ENCODE measurements around the gene TADA2A. TPM values are rescaled to one million over a fixed set of nuclear protein-coding genes. Genes with fewer than 3 reads are reported as not detected.

The TADA2A gene
- total RNA-seq, 1 experiment from 2014 or later, result 24.6 TPM

DNA sequence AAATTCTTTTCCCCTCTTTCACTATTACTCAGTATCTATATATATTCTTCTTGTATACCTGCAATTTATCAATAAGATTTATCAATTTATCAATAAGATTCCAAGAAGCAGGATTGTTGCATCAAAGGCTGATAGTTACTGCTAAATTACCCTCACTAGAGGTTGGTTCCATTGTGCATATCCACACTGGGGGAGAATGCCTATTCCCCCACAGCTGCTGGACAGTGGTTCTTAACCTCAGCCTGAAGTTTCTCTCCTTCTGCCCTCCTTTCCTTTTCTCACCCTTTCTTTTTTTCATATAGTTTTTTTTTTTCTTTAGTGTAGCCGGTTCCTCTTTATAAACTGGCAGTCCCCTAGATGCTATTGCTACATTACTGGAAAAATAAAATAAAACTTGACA, 24.6 kb upstream of the TADA2A start (continued):
- TF ChIP-seq SRF (IDR thresholded peaks at IDR 0.05; ENCODE audit: low read depth), result no peak

DNA sequence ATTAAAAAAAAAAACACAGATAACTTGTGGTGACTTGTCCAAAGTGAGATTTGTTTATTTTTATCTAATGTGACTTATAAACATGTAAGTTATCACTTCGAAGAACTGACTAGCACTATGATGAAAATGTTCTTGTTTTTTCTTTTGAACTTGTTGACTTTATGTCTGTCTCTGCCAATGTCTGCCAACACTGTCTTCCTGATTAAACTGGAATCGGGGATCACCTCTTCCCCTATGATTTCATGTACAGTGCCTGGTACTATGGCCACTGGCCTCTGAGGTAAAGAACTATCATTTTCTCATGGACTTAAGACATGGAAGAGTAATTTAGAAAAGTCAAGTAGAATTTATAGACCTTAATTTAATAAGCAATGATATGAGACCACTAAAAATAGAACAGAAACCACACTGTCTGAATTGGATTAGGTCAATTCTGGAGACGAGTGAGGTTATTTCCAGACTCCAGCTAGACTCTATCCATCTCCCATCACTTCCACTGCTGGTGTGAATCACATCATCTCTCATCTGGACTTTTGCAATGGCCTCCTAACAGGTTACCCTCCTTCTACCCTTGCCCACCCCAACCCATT, 22.0 kb upstream of the TADA2A start:
- CTCF ChIA-PET, result no interaction called here
- RAD21 ChIA-PET (ENCODE audit: low non-redundant PET in 1 of 2, low total read pairs in 2 of 2, uncharacterized antibody in 2 of 2, unreplicated experiment in 2 of 2), result no interaction called here
- no peak overlapping the region for H3K27ac ChIP-seq (ENCODE audit: low read depth, low read length)
- no peaks in the 10 kb centered on the region for H4K20me1 ChIP-seq (ENCODE audit: insufficient read depth)
- no peaks in the 10 kb centered on the region for H3K9me3 ChIP-seq (ENCODE audit: control insufficient read depth in 1 of 2, insufficient read depth in 1 of 2, low read depth in 1 of 2, low read length in 2 of 2)
- no peaks in the 10 kb centered on the region for H3K9me2 ChIP-seq (ENCODE audit: insufficient read depth)
- no peak overlapping the region for H3K9ac ChIP-seq (ENCODE audit: low read length)
- no peaks in the 10 kb centered on the region for H3K79me2 ChIP-seq (ENCODE audit: insufficient read depth, low read length)
- intact Hi-C loops (cut with micrococcal nuclease), result no loop called here
- no peak overlapping the region for H3K4me3 ChIP-seq (replicated peaks in 1 of 2; ENCODE audit: low read depth in 1 of 2, low read length in 2 of 2)
- H3K4me2 ChIP-seq (ENCODE audit: low read length), result no peak overlapping the region
- BruUV-seq (replicated peaks), result no TSS peak
- H3K27me3 ChIP-seq (ENCODE audit: insufficient read depth, low read length), result no peaks in the 10 kb centered on the region
- POLR2A ChIA-PET, result no interaction called here
- TF ChIP-seq YY1 (IDR thresholded peaks at IDR 0.05; ENCODE audit: extremely low read depth, insufficient replicate concordance, low read depth, low read length) (no peak), SRF (IDR thresholded peaks at IDR 0.05; ENCODE audit: low read depth) (no peak), SIN3A (IDR thresholded peaks at IDR 0.05; ENCODE audit: low read depth) (no peak), JUND (IDR thresholded peaks at IDR 0.05) (no peak)
- ATAC-seq (no peak), DNase-seq (ENCODE audit: low read depth, low spot score) (no peak)
- no peaks in the 10 kb centered on the region for H3K4me1 ChIP-seq (ENCODE audit: control insufficient read depth in 1 of 2, insufficient read depth in 2 of 2, low read length in 2 of 2)
- H3K36me3 ChIP-seq (ENCODE audit: control insufficient read depth in 1 of 2, insufficient read depth in 2 of 2, low read length in 2 of 2), result no peaks in the 10 kb centered on the region
- no peak overlapping the region for H2AFZ ChIP-seq (ENCODE audit: low read depth, low read length, poor library complexity, severe bottlenecking)

- ATAC-seq (no peak), DNase-seq (ENCODE audit: low read depth, low spot score) (no peak)
- no peaks in the 10 kb centered on the region for H4K20me1 ChIP-seq (ENCODE audit: insufficient read depth)
- H3K79me2 ChIP-seq (ENCODE audit: insufficient read depth, low read length), result no peaks in the 10 kb centered on the region
- intact Hi-C loops (cut with micrococcal nuclease), result no loop called here
- no peaks in the 10 kb centered on the region for H3K27me3 ChIP-seq (ENCODE audit: insufficient read depth, low read length)
- H3K4me3 ChIP-seq (replicated peaks in 1 of 2; ENCODE audit: low read depth in 1 of 2, low read length in 2 of 2), result no peak overlapping the region
- no peaks in the 10 kb centered on the region for H3K36me3 ChIP-seq (ENCODE audit: control insufficient read depth in 1 of 2, insufficient read depth in 2 of 2, low read length in 2 of 2)
- H3K9ac ChIP-seq (ENCODE audit: low read length), result no peak overlapping the region
- POLR2A ChIA-PET, result no interaction called here
- RAD21 ChIA-PET (ENCODE audit: low non-redundant PET in 1 of 2, low total read pairs in 2 of 2, uncharacterized antibody in 2 of 2, unreplicated experiment in 2 of 2), result no interaction called here
- H3K4me1 ChIP-seq (ENCODE audit: control insufficient read depth in 1 of 2, insufficient read depth in 2 of 2, low read length in 2 of 2), result no peaks in the 10 kb centered on the region
- BruUV-seq (replicated peaks), result no TSS peak
- no peaks in the 10 kb centered on the region for H3K9me2 ChIP-seq (ENCODE audit: insufficient read depth)
- TF ChIP-seq, protein P1, sequence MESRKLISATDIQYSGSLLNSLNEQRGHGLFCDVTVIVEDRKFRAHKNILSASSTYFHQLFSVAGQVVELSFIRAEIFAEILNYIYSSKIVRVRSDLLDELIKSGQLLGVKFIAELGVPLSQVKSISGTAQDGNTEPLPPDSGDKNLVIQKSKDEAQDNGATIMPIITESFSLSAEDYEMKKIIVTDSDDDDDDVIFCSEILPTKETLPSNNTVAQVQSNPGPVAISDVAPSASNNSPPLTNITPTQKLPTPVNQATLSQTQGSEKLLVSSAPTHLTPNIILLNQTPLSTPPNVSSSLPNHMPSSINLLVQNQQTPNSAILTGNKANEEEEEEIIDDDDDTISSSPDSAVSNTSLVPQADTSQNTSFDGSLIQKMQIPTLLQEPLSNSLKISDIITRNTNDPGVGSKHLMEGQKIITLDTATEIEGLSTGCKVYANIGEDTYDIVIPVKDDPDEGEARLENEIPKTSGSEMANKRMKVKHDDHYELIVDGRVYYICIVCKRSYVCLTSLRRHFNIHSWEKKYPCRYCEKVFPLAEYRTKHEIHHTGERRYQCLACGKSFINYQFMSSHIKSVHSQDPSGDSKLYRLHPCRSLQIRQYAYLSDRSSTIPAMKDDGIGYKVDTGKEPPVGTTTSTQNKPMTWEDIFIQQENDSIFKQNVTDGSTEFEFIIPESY (IDR thresholded peaks at IDR 0.05; ENCODE audit: extremely low read depth, insufficient replicate concordance, low read length), result no peak
- TF ChIP-seq FOSL1 (IDR thresholded peaks at IDR 0.05; ENCODE audit: low read depth) (no peak), POLR2A (IDR thresholded peaks at IDR 0.05; ENCODE audit: borderline replicate concordance, extremely low read depth, insufficient read depth, insufficient read length) (no peak), TCF7L2 (IDR thresholded peaks at IDR 0.05; ENCODE audit: borderline replicate concordance, extremely low read depth, insufficient read depth, insufficient read length) (no peak), SIN3A (IDR thresholded peaks at IDR 0.05; ENCODE audit: low read depth) (no peak), RAD21 (IDR thresholded peaks at IDR 0.05; ENCODE audit: low read depth) (no peak)
- no peak overlapping the region for H3K4me2 ChIP-seq (ENCODE audit: low read length)
- no peaks in the 10 kb centered on the region for H3K9me3 ChIP-seq (ENCODE audit: control insufficient read depth in 1 of 2, insufficient read depth in 1 of 2, low read depth in 1 of 2, low read length in 2 of 2)
- no peak overlapping the region for H3K27ac ChIP-seq (ENCODE audit: low read depth, low read length)
- no peak overlapping the region for H2AFZ ChIP-seq (ENCODE audit: low read depth, low read length, poor library complexity, severe bottlenecking)
- CTCF ChIA-PET, result interaction anchor here (2.0 kb wide), 1 partner anchor 12 kb away, joined by 12 read pairs; no protein-coding TSS in a partner anchor
These were observed 21.2 kb upstream of the TADA2A start for GRCh38 chr17:37385474-37385990.
